ENCODE data around the gene CCND1.
A peak's percentile ranks its signal among the peaks of the same experiment; 100 is the strongest.

Gene CCND1

DNA sequence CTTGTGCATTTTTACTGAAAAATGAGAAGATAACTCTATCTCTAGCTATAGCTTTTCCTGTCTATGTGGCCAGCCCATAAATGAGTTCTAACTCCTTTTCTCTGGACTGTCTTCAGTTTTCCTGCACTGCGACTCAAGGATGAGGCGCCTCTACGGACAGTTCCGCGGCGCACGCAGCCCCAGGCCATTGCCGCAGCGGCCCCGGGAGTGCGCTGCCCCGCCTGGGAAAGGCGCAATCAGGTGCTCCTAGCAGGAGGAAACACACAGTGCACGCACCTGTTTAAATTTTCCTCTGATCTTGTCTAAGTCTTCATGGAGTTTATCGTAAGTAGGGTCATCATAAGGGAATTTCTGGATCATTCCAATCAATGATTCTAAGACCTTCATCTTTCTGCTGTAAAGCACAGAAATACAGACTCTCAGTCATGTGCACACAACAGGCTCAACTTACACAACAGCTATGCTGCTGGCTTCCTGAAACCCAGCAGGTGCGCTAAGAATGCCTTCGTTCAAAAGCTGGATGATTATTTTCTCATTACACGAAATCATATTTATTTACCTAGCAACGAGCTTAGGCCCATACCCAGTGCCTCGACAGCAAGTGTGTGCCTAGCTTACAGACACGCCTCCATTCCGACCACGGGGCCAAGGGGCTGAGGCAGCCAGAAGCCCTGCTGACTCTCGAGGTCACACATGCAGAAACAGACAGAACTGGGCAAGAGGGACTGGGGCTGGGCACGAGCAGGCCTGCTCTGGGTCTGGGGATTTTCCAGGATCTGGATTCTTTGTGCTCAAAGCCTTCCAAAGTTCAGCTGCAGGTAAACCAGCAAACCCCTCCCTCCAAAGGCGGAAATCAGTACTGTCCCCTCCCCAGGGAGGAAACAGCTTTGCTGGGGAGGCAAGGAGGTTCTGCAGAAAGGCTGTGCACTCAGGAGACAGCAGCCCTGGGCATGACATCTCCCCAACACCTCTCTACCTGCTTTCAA is 27.0 kb downstream of the CCND1 start:
- Mint-ChIP-seq H3K9me3 (no peaks in the 10 kb centered on the region), H3K4me3 (no peak overlapping the region), H3K27ac (no peak overlapping the region), H3K27me3 (no peaks in the 10 kb centered on the region), H3K36me3 (ENCODE audit: low read depth) (peaks cover 100% of the 10 kb centered on the region), H3K4me1 (ENCODE audit: low read depth) (peaks cover 18% of the 10 kb centered on the region)
- intact Hi-C loops (cut with micrococcal nuclease), result no loop called here

DNA sequence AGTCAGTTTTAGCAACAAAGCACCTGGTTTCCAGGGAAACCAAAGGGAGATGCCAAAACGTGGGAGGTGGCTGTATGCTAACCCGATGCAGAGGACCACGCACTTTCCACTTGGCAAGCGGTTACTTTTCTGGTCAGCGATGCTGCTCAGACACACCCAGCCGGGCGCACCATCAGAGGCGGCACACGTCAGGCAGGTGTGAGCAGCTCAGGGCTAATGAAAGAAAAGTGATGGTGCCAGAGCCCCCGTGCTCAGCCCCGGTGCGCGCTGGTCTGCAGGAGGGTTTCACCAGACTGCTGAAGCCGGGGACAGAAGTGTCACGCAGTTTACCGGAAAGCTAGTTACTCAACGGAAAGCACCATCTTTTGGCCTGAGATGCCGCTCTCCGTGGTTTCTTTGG is 28.5 kb downstream of the CCND1 start:
- H3K27me3 Mint-ChIP-seq, result no peaks in the 10 kb centered on the region
- H3K4me3 Mint-ChIP-seq, result no peak overlapping the region

DNA sequence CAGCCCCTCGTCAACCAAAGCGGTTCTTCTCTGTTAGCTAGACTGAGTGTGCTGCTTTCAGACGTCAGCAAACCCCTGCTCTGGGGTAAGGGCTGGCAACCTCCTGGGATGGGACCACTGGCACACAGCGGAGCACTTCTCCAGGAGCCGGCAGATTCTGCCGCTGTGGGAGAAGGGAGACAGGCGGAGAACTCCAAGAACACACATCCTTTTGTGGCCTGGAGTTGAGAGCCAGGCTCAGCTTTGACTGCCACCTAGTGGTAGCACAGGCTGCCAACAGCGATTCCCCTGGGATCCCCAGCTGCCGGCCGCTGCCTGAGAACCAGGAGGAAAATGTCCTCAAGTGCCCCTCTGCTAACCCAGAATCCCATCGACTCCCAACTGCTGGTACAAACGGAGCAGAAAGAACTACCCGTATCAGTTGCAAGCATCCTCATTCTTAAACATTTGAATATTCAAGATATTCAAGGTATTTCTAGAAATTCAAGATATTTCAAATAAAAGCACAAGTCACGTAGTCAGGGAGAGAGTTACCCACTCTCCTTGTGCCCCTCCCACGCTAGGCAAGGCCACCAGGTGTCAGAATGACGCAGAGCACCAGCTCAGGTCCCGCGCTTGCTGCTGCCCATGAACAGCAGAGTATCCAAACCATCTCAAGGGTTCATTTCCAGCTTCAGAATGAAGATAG is 29.3 kb downstream of the CCND1 start:
- no peaks in the 10 kb centered on the region for H3K9me3 Mint-ChIP-seq
- no peaks in the 10 kb centered on the region for H3K27me3 Mint-ChIP-seq
- intact Hi-C loops (cut with micrococcal nuclease), result no loop called here
- H3K4me1 Mint-ChIP-seq (ENCODE audit: low read depth), result peaks cover 34% of the 10 kb centered on the region
- no peak overlapping the region for H3K4me3 Mint-ChIP-seq
- H3K36me3 Mint-ChIP-seq (ENCODE audit: low read depth), result peaks cover 91% of the 10 kb centered on the region
- H3K27ac Mint-ChIP-seq, result no peak overlapping the region

More for the DNA sequence above, 28.5 kb downstream of the CCND1 start:
- H3K36me3 Mint-ChIP-seq (ENCODE audit: low read depth), result peaks cover 91% of the 10 kb centered on the region
- no peaks in the 10 kb centered on the region for H3K9me3 Mint-ChIP-seq
- intact Hi-C loops (cut with micrococcal nuclease), result no loop called here
- H3K4me1 Mint-ChIP-seq (ENCODE audit: low read depth), result peaks cover 31% of the 10 kb centered on the region
- no peak overlapping the region for H3K27ac Mint-ChIP-seq

DNA sequence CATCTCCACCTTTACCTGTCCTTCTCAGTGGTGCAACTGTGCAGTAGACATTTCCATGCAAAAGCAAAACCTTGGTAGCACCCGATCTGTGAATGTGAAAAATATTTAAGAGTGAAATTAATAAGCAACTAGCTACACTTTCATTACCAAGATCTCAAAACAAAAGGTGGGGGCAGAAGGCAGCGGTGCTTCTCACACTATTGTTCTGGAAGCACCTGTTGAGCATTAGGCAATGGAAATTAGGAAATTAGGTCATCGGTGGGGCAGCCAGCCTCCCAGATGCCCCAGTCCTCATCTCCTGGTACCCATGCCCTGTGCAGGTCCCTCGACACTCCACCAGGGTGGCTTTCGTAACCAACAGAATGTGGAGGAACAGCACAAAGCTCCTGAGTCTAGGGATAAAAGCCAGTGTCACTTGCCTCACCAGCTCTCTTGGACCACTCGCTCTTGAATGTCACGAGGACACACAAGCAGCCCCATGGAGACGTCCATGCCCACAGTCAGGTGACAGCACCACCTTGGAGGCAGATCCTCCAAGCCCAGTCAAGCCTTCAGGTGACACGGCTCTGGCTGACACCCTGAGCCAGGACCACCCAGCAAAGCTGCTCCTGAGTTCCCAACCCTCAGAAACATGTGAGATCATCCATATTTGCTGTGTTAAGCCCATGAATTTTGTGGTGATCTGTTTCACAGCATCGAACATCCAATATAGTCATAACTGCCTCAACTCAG is 30.9 kb downstream of the CCND1 start:
- peaks cover 9% of the 10 kb centered on the region for H3K27me3 Mint-ChIP-seq
- peaks cover 38% of the 10 kb centered on the region for H3K4me1 Mint-ChIP-seq (ENCODE audit: low read depth)
- H3K4me3 Mint-ChIP-seq, result no peak overlapping the region
- peaks cover 76% of the 10 kb centered on the region for H3K36me3 Mint-ChIP-seq (ENCODE audit: low read depth)
- intact Hi-C loops (cut with micrococcal nuclease), result no loop called here
- no peaks in the 10 kb centered on the region for H3K9me3 Mint-ChIP-seq
- no peak overlapping the region for H3K27ac Mint-ChIP-seq

DNA sequence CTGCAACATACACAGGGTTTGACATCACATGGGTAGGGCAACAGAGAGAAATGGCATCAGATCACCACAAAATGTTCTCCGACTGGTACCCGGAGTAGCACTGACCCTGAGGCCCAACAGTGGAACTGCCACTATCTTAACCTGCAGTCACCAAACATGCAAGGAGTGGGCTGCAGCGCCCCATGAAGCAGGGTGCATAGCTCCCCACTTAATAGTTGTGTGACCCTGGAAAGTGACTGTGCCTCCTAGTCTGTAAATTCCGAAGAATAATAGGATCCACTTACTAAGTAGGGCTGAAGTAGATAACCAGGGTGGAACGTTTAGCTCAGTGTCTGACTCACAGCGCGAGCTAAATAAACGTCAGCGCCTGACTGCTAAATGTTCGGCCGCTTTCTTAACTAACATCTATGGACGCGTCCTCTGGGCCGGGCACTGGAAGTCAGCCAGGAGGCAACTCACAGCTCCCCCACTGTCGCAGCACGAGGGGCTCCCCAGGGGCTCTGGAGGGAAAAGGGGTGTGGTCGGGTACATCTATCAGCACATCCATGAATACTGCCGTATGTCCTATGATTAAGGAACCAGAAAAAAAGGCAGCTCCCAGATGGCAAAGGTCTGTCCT is 33.4 kb downstream of the CCND1 start:
- H3K4me3 Mint-ChIP-seq, result peak overlapping the region; percentile 95
- peaks cover 52% of the 10 kb centered on the region for H3K36me3 Mint-ChIP-seq (ENCODE audit: low read depth)
- no peaks in the 10 kb centered on the region for H3K9me3 Mint-ChIP-seq
- H3K27ac Mint-ChIP-seq, result peak overlapping the region; percentile 90
- intact Hi-C loops (cut with micrococcal nuclease), result no loop called here
- H3K4me1 Mint-ChIP-seq (ENCODE audit: low read depth), result peaks cover 38% of the 10 kb centered on the region
- H3K27me3 Mint-ChIP-seq, result peaks cover 15% of the 10 kb centered on the region

DNA sequence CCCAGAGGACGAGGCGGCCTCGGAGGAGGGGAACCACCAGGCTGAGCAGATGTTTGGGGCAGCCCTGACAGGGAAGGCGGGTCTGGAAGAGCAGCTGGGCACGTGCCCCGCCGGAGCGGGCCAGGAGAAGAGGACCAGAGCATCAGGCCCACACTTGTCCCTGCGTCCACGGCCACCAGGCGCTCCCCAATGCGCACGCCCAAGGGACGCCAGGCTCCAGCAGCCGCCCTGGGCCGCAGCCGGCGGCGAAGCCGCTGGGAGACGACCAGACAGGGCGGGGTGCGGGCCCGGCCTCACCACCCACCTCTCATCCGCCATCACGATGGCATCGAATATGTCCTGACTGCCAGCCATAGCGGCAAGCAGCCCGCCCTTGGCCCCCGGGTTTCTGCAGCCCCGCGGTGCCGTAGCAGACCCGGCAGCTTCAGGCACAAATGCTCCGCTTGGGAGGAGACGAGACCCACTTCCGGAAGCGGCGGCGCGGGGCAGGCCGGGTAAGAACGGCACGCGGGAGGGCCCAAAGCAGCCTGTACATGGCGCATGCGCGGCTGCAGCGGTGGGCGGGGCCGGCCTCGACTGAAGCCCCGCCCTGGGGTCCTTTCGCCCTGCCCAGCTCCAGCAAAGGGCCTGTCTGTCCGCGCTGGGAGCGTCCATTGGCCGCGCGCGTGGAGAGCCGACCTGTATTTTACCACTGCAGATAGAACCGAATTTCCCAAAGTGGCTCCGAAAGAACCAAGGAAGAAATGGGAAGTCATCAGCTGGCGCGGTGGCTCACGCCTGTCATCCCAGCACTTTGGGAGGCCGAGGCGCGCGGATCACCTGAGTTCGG is 34.1 kb downstream of the CCND1 start, which contains the start of gene LTO1:
TSS of gene LTO1 (minus strand) at position 468 of the 829 bp plus-strand sequence. CDS start at position 354, 114 bp downstream.
- H3K4me3 Mint-ChIP-seq, result peak within 1 kb of the TSS; percentile 95
- intact Hi-C loops (cut with micrococcal nuclease), result no loop called here
- H3K4me1 Mint-ChIP-seq (ENCODE audit: low read depth), result peaks cover 37% of the 10 kb centered on the region
- H3K27me3 Mint-ChIP-seq, result peaks cover 15% of the 10 kb centered on the region
- H3K36me3 Mint-ChIP-seq (ENCODE audit: low read depth), result peaks cover 44% of the 10 kb centered on the region
- H3K27ac Mint-ChIP-seq, result peak within 1 kb of the TSS; percentile 90
- H3K9me3 Mint-ChIP-seq, result no peaks in the 10 kb centered on the region

DNA sequence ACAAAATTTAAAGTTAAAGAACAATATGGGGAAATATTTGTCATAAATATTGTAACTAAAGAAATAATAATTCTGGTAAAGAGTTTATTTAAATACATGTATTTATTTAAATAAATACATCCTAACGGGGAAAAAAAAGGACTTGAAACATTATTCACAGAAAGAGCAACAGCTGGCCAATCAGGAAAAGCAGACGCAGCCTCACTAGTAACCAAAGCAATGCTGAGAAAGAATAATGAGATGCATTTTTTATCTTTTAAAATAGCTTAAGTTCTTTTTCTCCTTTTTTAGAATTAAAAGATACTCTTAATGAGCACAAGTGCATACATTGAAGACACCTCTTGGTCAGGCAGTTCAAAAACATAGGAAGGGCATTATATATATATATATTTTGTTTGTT is 36.8 kb downstream of the CCND1 start:
- intact Hi-C loops (cut with micrococcal nuclease), result no loop called here
- Mint-ChIP-seq H3K36me3 (ENCODE audit: low read depth) (peaks cover 18% of the 10 kb centered on the region), H3K4me3 (no peak overlapping the region), H3K9me3 (no peaks in the 10 kb centered on the region), H3K4me1 (ENCODE audit: low read depth) (peaks cover 25% of the 10 kb centered on the region), H3K27ac (no peak overlapping the region), H3K27me3 (peaks cover 19% of the 10 kb centered on the region)

DNA sequence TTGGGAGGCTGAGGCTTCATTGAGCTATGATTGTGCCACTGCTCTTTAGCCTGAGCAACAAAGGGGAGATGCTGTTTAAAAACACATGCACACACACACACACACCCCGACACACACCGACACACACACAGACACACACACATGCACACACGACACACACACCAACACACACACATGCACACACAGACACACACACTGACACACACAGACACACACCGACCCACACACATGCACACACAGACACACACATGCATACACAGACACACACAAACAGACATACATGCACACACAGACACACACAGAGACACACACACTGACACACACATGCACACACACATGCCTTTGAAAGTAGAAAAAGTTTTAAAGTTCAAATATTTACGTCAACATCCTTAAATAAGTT is 39.7 kb downstream of the CCND1 start:
- H3K4me1 Mint-ChIP-seq (ENCODE audit: low read depth), result peaks cover 4% of the 10 kb centered on the region
- no peaks in the 10 kb centered on the region for H3K9me3 Mint-ChIP-seq
- H3K27ac Mint-ChIP-seq, result no peak overlapping the region
- no peak overlapping the region for H3K4me3 Mint-ChIP-seq
- H3K27me3 Mint-ChIP-seq, result peaks cover 28% of the 10 kb centered on the region
- intact Hi-C loops (cut with micrococcal nuclease), result loop anchor here (10.0 kb wide), 1 partner anchor 514 kb away; no protein-coding TSS in a partner anchor
- H3K36me3 Mint-ChIP-seq (ENCODE audit: low read depth), result no peaks in the 10 kb centered on the region

DNA sequence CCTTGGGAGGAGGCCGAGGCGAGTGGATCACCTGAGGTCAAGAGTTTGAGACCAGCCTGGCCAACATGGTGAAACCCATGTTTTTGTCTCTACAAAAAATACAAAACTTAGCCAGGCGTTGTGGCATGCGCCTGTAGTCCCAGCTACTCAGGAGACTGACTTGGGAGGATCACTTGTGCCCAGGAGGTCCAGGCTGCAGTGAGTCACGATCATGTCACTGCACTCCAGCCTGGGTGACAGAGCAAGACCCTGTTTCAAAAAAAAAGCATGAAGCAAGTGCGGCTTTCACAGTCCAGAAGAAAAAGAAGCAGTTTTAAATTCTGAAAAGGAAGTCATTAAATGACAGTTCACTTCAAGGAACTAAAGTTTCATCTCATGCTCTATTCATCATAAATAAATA is 41.3 kb downstream of the CCND1 start:
- Mint-ChIP-seq H3K4me3 (no peak overlapping the region), H3K27me3 (peaks cover 35% of the 10 kb centered on the region), H3K27ac (no peak overlapping the region), H3K4me1 (ENCODE audit: low read depth) (peaks cover 9% of the 10 kb centered on the region), H3K9me3 (no peaks in the 10 kb centered on the region), H3K36me3 (ENCODE audit: low read depth) (no peaks in the 10 kb centered on the region)
- intact Hi-C loops (cut with micrococcal nuclease), result loop anchor here (10.0 kb wide), 1 partner anchor 513 kb away; no protein-coding TSS in a partner anchor

DNA sequence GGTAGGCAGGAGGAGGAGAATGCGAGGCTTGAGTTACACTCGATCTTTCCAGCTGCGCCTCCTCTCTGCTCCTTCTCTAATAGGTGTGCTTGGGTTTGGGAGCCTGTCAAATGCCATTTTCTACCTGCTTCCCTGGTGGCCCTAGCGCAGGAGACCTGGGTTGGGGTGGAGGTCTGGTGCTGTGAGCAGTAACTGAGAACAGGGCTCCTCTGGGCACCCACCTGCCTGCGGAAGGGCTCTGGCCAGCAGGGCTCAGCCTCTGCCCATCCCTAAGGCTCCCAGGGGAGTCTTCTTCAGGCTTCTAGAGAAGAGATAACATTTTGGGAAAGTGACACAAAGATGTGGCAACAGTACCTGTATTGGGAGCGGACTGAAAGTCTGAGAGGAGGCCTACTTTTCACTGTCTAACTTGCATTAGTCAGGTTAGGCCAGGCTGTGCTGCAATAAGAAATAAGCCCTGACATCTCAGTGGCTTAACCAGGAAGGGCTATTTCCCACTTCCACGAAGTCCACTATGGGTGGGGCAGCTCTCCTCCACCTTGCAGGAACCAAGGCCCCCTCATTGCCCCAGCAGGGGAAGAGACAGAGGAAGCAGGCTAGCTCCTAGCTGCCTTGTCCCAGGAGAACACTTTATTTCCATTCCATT is 41.8 kb downstream of the CCND1 start:
- intact Hi-C loops (cut with micrococcal nuclease), result loop anchor here (10.0 kb wide), 1 partner anchor 512 kb away; no protein-coding TSS in a partner anchor

DNA sequence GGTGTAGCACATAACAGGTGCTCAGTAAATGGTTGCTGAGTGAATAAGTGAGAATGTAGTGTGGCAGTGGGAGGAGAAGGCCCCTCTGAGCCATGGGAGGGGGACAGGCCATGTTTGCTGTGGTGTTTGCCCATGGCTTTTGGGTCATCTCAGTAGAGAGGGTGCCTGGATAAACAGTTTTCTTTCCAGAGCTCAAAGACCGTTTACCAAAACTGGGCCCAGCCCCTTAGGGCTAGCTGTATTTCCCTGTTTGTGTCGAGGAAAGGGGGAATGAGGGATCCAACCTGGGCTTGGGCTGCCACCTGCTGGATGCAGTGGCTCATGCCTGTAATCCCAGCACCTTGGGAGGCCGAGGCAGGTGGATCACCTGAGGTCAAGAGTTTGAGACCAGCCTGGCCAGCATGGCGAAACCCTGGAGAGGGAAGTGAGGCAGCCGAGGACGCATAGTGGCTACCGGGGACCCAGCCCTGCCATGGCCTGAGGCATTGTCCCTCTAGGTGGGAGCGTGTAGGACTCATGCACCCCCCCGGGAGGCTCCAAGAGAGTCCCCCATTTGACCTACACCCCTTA is 42.9 kb downstream of the CCND1 start:
- Mint-ChIP-seq H3K36me3 (ENCODE audit: low read depth) (no peaks in the 10 kb centered on the region), H3K9me3 (no peaks in the 10 kb centered on the region), H3K4me1 (ENCODE audit: low read depth) (peaks cover 9% of the 10 kb centered on the region), H3K4me3 (no peak overlapping the region), H3K27ac (no peak overlapping the region), H3K27me3 (peaks cover 39% of the 10 kb centered on the region)
- intact Hi-C loops (cut with micrococcal nuclease), result loop anchor here (10.0 kb wide), 1 partner anchor 511 kb away; no protein-coding TSS in a partner anchor

More for the DNA sequence above, 41.8 kb downstream of the CCND1 start:
- no peak overlapping the region for H3K4me3 Mint-ChIP-seq
- H3K27me3 Mint-ChIP-seq, result peaks cover 36% of the 10 kb centered on the region
- H3K27ac Mint-ChIP-seq, result no peak overlapping the region
- H3K4me1 Mint-ChIP-seq (ENCODE audit: low read depth), result peaks cover 9% of the 10 kb centered on the region
- no peaks in the 10 kb centered on the region for H3K36me3 Mint-ChIP-seq (ENCODE audit: low read depth)
- H3K9me3 Mint-ChIP-seq, result no peaks in the 10 kb centered on the region

DNA sequence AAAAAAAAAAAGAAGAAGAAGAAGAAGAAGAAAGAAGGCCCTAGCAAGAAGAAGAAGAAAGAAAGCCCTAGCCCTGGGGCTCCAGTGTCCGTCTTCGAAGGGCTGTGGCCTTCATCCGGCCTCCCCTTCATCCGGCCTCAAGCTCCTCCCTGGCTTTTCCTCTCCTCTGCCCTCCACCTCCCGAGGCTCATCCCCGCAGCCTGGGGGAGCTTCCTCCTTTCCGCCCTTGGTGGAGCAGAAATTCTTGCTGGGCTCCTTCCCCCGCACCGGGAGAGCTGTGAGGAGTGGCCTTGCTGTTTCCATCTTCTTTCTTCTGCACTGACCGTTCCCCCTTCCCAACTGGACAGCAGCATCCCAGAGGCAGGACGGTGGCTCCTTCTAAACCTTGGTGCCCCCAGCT is 43.7 kb downstream of the CCND1 start:
- peaks cover 43% of the 10 kb centered on the region for H3K27me3 Mint-ChIP-seq
- no peaks in the 10 kb centered on the region for H3K9me3 Mint-ChIP-seq
- intact Hi-C loops (cut with micrococcal nuclease), result loop anchor here (10.0 kb wide), 1 partner anchor 510 kb away; no protein-coding TSS in a partner anchor
- H3K4me3 Mint-ChIP-seq, result no peak overlapping the region
- peaks cover 9% of the 10 kb centered on the region for H3K4me1 Mint-ChIP-seq (ENCODE audit: low read depth)
- H3K27ac Mint-ChIP-seq, result no peak overlapping the region
- H3K36me3 Mint-ChIP-seq (ENCODE audit: low read depth), result no peaks in the 10 kb centered on the region
